ENCODE results near the gene CFAP58. TPM values are rescaled to one million over a fixed set of nuclear protein-coding genes. Genes with fewer than 3 reads are reported as not detected.
A peak's percentile ranks its signal among the peaks of the same experiment; 100 is the strongest.

The CFAP58 gene
- total and polyA plus RNA-seq, 2 donors (not counting 1 experiment from before 2014, with no cell fraction given), result not detected

DNA sequence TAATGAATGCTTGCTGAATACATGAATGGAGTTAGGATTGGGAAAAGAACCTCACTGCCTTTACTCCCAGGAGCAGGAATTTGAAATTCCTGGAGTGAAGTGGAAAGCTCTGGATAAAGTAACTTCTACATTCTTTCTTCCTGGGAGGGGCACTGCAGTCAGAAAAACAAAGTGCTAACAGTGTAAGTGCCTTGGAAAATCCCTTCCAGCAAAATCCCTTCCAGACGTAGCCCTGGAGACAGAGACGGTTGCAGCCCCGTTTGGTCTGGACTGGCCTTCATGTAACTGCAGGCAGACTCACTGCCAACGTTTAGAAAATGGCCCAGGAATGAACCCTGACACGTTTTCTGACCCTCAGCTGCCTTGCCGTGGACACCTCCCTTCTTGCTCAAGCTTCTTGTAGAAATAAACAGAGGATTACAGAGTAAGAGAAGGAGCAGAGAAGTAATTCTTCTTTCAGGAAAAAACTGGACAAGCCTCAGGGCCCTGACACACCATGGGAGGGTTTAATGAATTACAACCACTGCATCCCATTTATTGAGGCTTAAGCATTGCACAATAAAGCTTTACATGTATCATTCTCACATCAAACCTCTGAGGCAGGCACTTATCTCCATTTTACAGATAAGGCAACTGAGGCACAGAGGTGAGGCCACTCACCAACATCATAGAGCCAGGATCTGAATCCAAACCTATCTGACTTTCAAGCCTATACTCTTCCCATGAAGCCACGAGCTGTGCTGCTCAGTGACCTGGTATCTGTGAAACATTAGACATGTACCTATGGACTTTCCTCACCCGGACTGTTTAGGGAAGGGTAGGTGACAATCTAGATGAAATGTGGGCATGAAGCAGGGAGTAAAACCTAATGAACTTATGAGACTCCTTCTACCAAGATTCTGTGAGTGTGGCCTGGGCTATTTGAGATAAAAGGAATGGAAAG lies 23.2 kb upstream of the CFAP58 start:
- no peak for ATAC-seq (ENCODE audit: low read depth)
- intact Hi-C loops (cut with micrococcal nuclease), result no loop called here
- Histone ChIP-seq H4K20me1 (ENCODE audit: control insufficient read depth, insufficient read depth, low read length, poor library complexity, severe bottlenecking) (peaks cover 100% of the 10 kb centered on the region), H3K27me3 (replicated peaks in 1 of 4; ENCODE audit: control extremely low read depth in 1 of 4, control insufficient read depth in 3 of 4, insufficient read depth in 4 of 4, low read length in 3 of 4) (no peaks in the 10 kb centered on the region), H3K79me2 (ENCODE audit: control insufficient read depth, insufficient read depth, low read length) (peaks cover 100% of the 10 kb centered on the region), H3K9me3 (ENCODE audit: control extremely low read depth in 1 of 3, control insufficient read depth in 2 of 3, insufficient read depth in 1 of 3, low read length in 2 of 3) (no peaks in the 10 kb centered on the region), H3K36me3 (replicated peaks in 1 of 2; ENCODE audit: control extremely low read depth in 1 of 2, control insufficient read depth in 1 of 2, extremely low read depth in 1 of 2, insufficient read depth in 2 of 2, low read length in 1 of 2) (peaks cover 0 to 19% of the 10 kb centered on the region in 2 experiments), H2AFZ (ENCODE audit: insufficient read depth, low read depth, low read length, poor library complexity, severe bottlenecking) (no peak overlapping the region), H3K27ac (ENCODE audit: low read length in 2 of 2) (peak overlapping the region in 1 of 2 donors; percentile 58), H3K4me2 (replicated peaks; ENCODE audit: low read depth, low read length, poor library complexity, severe bottlenecking) (peak overlapping the region; percentile 72), H3K4me3 (ENCODE audit: control extremely low read depth in 1 of 5, extremely low read depth in 1 of 5, insufficient read depth in 1 of 5, low read depth in 2 of 5, low read length in 4 of 5) (no peak overlapping the region), H3K9ac (ENCODE audit: low read length) (no peak overlapping the region), H3K4me1 (ENCODE audit: control insufficient read depth in 2 of 2, insufficient read depth in 2 of 2, low read length in 2 of 2) (peaks cover 74 to 92% of the 10 kb centered on the region in 2 donors)
- ChIA-PET POLR2A (interaction anchor here (2.1 kb wide), 1 partner anchor 8 kb away, joined by 15 read pairs; the partner anchor contains the start of gene ITPRIP), CTCF (interaction anchor here (0.8 to 7.8 kb wide), 4 partner anchors 8 to 39 kb away, joined by 3 to 47 read pairs (median 26); partner anchors contain the start of gene ITPRIP)
- peak overlapping the region; percentile 89 for H3K27ac Mint-ChIP-seq
- TF ChIP-seq EZH2 (IDR thresholded peaks at IDR 0.05; ENCODE audit: borderline replicate concordance, insufficient read depth, low read depth, low read length, poor library complexity, severe bottlenecking) (no peak), CTCF (IDR thresholded peaks at IDR 0.05) (no peak)
- H3K4me1 Mint-ChIP-seq, result peaks cover 97% of the 10 kb centered on the region
- peak overlapping the region; percentile 69 for H3K4me3 Mint-ChIP-seq
- H3K9me3 Mint-ChIP-seq (ENCODE audit: insufficient read depth), result no peaks in the 10 kb centered on the region
- no peaks in the 10 kb centered on the region for H3K27me3 Mint-ChIP-seq
- DNase-seq, result no peak
- 83% methylated on average over 5 of the region's 8 CpGs for WGBS (ENCODE audit: insufficient coverage)

Data from B cell (primary cell).